ENCODE measurements around the gene CCDC180.
"Not testable (repeated sequence)": the region's sequence is repeated elsewhere in the genome, so short reads cannot be mapped to it uniquely, and the experiment has no call there.

CCDC180 gene

DNA sequence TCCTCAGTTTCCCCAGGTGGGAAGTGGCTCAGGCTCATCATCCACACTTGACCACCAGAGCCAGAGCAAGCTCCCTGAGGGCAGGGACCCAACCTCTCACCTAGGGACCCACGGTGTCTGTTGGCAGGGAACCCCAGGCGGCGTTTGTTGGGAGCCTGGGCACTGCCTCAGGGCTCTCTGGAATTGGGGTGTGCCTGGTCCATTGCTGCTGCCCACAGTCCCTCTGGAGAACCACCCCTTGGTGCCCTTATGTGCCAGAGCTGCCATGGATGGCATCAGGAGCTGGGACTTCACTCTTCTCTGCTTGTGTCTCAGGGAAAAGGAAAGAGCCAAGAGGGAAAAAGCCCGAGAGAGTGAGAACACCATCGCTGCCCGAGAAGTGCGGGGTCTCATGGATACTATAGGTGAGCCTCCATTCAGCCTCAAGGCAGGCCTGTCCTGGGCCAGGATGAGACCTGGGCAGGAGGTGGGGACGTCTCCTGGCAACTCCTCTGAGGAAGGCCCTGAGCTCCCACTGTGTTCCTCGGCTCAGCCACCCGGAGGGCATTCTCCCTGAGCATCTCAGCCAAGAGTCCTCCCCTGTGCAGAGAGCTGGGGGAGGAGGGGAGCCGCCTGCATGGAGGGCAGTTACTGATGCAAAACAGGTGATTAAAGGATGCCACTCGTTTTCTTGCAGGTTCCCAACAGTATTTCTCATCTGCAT lies 4.5 kb downstream of the CCDC180 start:
- no peak for DNase-seq

- no peak for DNase-seq
Measured at GRCh38 chr9:97312556-97312955, 5.1 kb downstream of the CCDC180 start.

DNA sequence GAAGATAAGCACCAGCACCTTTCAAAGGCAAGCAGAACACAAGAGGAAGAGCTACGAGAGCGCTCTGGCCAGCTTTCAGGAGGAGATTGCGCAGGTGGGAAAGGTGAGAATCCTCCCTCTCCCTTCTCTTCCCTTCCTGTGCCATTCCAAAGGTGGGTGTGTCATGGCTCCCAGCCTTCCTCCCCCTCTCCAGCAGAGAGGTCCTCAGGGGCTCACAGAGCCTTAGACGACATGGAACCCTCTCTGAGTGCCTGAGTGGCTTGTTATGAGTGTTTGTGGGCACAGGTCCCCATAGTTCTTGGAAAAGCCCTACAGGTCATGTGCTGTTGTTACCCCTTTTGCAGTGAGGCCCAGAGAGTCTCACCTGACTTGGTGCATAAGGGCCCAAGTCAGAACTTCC lies 5.8 kb downstream of the CCDC180 start:
- DNase-seq: no peak

DNA sequence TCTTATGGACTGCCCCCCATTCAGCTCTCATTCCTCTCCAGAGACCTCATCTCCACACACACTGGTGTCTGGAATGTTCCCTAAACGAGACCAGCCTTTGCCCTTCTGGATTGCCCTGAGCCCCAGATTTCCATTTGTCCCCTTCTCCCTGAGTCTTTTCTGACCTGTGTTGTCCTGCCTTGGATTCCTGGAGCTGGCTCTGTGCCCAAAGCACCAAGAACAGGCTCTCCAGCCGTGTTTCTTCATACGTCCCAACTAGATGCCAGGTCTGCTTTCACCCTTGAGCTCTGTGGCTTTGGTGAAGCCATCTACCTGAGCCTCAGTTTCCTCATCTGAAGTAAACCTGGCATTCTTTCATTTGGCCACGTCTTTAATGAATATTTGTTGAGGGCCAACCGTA lies 6.3 kb downstream of the CCDC180 start:
- DNase-seq: no peak

DNA sequence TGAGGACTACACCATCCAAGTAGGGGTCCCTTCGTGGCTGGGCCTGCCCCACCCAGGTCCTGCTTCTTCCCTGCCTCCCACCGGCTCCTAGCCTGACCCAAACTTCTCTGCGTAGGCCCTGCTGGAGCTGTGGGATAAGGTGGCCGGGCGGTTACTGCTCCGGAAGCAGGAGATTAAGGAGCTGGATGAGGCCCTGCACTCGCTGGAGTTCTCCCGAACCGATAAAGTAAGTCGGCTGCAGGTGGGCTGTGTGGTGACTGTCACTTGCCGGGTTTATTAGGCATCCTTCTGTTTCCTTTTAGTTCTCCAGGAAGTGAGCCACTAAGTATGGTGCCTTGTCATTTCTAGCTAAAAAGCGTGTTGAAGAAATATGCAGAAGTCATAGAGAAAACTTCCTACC lies 7.0 kb downstream of the CCDC180 start:
- DNase-seq: no peak

DNA sequence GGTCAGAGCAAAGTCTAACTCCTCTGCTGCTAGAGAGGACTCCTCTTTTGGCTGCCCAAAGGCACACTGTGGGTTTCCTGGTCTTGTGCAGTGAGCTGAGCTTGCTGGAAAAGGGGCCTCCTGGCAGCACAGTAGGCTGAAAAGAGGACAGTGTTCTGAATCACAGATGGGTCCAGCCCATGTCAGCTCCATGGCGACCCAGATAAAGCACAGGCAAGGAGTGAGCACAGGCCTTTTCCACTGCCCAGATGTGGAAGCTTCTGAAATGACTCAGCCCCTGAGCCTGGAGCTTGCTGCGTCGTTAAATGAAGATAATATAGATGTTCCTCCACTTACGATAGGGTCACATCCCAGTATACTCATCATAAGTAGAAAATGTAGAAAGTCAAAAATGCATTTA lies 8.1 kb downstream of the CCDC180 start:
- DNase-seq: no peak

DNA sequence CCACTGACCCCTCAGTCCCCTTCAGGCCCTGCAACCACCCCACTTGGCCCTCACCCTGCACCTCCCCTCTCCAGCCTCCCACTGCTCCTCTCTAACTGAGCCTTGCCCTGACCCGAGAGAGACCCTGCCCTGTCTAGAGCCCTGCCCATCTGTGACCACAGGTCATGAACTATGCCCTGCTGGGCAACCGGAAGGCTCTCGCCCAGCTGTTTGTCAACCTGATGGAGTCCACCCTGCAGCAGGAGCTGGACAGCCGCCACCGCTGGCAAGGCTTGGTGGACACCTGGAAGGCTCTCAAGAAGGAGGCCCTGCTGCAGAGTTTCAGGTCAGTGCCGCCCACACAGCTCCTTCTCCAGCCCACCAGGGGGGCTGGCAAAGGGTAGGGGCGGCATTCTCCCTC lies 9.4 kb downstream of the CCDC180 start:
- DNase-seq: no peak

DNA sequence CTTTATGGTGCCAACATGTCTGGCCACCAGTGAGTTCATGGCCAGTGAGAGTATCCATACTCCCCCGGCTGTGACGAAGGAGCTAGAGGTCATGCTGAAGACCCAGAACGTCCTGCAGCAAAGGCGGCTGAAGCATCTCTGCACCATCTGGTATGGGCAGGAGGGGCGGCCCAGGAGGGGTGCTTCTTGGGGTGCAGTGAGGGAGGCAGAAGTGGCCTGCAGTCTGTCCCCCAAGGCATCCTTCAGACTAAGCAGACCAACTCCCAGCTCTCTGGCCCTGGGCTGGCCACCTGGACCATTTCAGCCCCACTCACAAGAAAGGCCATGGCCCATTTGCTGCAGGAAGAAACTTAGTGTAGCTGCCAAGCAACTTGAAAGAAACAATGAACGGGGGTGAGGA lies 11.0 kb downstream of the CCDC180 start:
- DNase-seq: no peak

DNA sequence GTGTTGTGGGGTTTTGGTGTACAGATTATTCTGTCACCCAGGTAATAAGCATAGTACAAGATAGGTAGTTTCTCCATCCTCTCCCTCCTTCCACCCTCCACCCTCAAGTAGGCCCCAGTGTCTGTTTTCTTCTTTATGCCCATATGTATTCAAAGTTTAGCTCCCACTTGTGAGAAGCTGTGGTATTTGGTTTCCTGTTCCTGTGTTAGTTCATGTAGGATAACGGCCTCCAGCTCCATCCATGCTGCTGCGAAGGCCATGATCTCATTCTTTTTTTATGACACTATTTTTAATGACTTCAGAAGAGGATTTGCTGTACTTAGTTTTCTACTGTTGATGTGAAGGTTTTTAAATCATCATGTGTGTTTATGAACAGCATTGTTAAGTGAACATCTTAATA lies 11.9 kb downstream of the CCDC180 start:
- no peak for DNase-seq

GRCh38 chr9:97320080-97320642 lies 12.7 kb downstream of the CCDC180 start:
- DNase-seq: no peak

DNA sequence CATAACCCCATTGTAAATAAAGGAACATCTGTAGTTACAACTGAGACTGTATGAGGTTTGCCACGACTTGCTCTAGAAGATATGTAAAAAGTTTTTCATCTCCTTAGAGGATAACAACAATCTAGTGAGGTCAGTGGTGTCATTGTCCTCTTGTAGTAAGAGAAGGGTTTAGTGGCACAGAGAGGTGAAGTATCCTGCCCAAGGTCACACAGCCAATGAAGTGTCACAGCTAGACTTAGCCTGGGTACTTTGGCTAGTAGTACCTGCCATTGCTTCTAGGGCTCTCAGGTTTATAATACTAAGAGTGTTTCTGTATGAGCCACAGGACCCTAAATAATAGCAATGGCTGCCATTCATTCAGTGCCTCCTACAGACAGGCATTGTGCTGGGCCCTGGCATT lies 13.8 kb downstream of the CCDC180 start:
- DNase-seq: no peak

DNA sequence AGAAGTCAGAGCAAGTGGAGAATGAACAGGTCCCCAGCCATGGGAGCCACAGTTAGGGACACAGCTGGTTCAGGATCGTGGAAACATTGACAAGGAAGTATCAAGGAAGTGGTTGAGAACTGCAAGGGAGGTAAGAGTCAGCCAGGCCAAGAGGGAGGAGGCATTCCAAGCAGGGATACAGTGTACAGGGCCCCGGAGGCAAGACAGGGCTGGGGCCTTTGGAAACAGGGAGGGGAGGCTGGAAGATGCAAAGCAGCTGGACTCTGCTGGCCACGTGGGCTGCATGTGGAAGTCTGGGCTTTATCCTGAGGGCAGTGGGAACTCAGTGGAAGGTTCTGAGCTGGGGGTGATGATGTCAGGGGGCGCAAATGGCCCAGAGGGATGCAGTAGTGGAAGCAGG lies 14.2 kb downstream of the CCDC180 start:
- no peak for DNase-seq

DNA sequence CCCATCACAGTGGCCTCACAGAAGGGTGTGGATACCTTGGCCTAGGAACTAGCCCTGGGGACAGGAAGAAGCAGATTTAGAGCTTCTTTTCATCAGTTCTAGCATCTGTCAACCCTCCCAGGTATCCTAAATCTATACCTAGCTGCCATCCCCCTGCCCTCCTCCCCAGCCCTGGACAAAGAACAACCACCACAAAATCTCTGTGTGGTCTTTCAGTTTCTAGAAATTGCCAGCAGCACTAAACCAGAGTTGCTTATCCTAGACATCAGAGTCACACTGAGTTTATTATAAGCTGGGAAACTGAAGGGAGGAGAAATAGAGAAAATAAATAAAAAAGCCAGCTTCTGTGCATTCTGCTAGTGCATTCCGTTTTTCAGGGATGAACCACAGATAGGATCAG lies 14.6 kb downstream of the CCDC180 start:
- DNase-seq: no peak

DNA sequence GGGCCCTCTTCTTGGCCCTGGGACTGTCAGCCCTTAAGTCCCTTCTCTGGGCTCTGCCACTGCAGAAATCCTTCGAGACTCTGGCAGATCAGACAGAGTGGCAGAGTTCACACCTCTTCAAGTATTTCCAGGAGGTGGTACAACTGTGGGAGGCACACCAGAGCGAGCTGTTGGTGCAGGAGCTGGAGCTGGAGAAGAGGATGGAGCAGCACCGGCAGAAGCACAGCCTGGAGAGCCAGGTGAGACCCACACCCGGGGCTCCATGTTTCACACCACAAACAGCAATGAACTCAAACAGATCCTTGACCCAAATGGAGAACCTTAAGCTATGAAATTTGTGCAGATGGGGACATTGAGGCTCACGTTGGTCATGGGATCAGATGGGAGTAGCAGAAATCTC lies 17.5 kb downstream of the CCDC180 start:
- no peak for DNase-seq

DNA sequence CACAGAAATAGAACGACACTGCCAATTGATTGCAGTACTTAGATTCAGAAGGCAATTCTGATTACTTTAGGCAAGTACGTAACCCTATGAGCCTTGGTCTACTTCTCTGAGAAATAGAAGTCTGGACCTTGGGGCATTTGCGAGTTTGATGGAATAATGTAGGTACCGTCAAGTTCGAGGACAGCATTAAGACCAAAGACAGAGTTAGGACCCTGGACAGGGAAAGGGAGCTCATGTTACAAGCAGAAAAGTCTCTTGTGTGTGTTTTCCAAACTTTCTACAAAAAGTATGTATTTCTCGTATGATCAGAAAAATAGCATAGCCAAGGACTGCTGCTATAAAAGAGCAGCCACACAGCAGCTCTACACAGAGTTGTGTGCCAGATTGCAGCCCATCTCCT lies 20.1 kb downstream of the CCDC180 start:
- DNase-seq: no peak

- DNase-seq: no peak
Measured at GRCh38 chr9:97332993-97333392, 25.5 kb downstream of the CCDC180 start.

DNA sequence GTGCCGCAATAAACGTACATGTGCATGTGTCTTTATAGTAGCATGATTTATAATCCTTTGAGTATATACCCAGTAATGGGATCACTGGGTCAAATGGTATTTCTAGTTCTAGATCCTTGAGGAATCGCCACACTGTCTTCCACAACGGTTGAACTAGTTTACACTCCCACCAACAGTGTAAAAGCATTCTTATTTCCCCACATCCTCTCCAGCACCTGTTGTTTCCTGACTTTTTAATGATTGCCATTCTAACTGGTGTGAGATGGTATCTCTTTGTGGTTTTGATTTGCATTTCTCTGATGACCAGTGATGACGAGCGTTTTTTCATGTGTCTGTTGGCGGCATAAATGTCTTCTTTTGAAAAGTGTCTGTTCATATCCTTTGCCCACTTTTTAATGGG lies 28.2 kb downstream of the CCDC180 start:
- not testable (repeated sequence) for DNase-seq

GRCh38 chr9:97348871-97349270 lies 41.4 kb downstream of the CCDC180 start:
- no peak for DNase-seq

DNA sequence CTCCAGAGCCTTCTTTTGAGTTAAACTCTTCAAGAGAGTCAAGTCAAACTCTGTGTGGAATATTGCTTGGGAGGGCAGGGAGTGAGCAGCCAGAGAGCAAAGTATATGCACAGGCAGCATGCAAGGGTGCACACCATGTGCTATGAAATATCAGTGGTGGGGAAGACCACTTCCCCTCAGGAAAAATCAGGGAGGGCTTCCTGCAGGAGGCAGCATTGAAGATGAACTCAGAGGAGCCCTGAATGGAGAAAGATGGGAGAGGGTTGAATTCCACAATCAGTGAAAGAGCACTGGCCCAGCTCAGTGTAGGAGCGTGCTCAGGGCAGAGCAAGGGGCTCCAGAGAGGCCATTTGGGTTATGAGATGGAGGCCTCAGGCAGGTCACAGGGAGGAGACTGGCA lies 41.9 kb downstream of the CCDC180 start:
- DNase-seq: no peak

DNA sequence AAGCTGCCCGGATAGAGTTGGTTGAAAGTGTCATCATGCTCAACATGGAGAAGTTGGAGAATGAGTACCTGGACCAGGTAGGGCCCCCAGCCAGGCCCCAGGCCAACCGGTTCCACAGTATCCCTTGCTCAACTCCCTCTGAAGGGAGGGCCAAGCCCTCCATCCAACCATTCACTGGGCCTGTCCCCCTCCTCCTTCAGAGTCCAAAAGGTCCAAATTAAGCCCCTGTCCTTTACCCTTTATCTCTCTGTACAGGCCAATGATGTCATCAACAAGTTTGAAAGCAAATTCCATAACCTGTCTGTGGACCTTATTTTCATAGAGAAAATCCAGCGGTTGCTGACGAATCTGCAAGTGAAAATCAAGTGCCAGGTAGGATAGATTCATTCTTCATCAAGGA lies 47.2 kb downstream of the CCDC180 start:
- no peak for DNase-seq

- DNase-seq: no peak
Measured at GRCh38 chr9:97357056-97357455, 49.6 kb downstream of the CCDC180 start.

Data from NCI-H1105 (cell line).